Kidney (tissue), 14 donors: Measurements from ENCODE around the gene ERVV-1. TPM values are rescaled to one million over a fixed set of nuclear protein-coding genes. Genes with fewer than 3 reads are reported as not detected.

Source experiments
- DNase-seq, 5 donors: peaks; one replicate each; pipeline ENCODE4 v3.0.0-alpha.2; 2013 to 2020
- FAIRE-seq: peaks from 2 replicates; lab custom pipeline; 2012; peaks lifted over from hg19 to GRCh38; lab: Jason Lieb, UNC
- H3K27ac ChIP-seq, 2 donors: one replicate each; pipeline ENCODE4 v1.7.0; 2013; ENCODE audit warnings: low read depth in 2 of 2, low read length in 2 of 2, inconsistent platforms in 1 of 2
- H3K27me3 ChIP-seq: one replicate; pipeline ENCODE4 v1.7.1; 2013; ENCODE audit warnings: low read length, inconsistent platforms; ENCODE audit not compliant: control insufficient read depth, insufficient read depth
- H3K36me3 ChIP-seq, 3 donors: one replicate each; pipeline versions ENCODE4 v1.7.0 to v1.7.1; 2013; ENCODE audit warnings: low read length in 3 of 3, control low read depth in 1 of 3, inconsistent platforms in 1 of 3; ENCODE audit not compliant: insufficient read depth in 3 of 3, control insufficient read depth in 2 of 3
- H3K4me1 ChIP-seq, 3 donors: one replicate each; pipeline versions ENCODE4 v1.7.0 to v1.7.1; 2013; ENCODE audit warnings: low read length in 3 of 3, inconsistent platforms in 1 of 3, low read depth in 1 of 3; ENCODE audit not compliant: control insufficient read depth in 2 of 3, insufficient read depth in 2 of 3
- H3K4me3 ChIP-seq, 3 donors: one replicate each; pipeline versions ENCODE4 v1.7.0 to v1.8.1; 2013; ENCODE audit warnings: low read length in 3 of 3, control low read depth in 1 of 3, inconsistent platforms in 1 of 3
- H3K9ac ChIP-seq, 3 donors: one replicate each; pipeline versions ENCODE4 v1.7.0 to v1.7.1; 2013; ENCODE audit warnings: low read length in 3 of 3, control low read depth in 1 of 3, inconsistent platforms in 1 of 3
- H3K9me3 ChIP-seq, 3 donors: one replicate each; pipeline versions ENCODE4 v1.7.0 to v1.7.1; 2013; ENCODE audit warnings: low read length in 3 of 3, control low read depth in 1 of 3, inconsistent platforms in 1 of 3; ENCODE audit not compliant: control insufficient read depth in 2 of 3, insufficient read depth in 1 of 3
- intact Hi-C: fragments of 100-400 bp; cut with DNase I; formaldehyde crosslinking; loops from one replicate; pipeline ENCODE4 v1.11.1; 2022
- polyA plus RNA-seq: library from polyadenylated mRNA; stranded (reverse); fragments of 350-450 nt; fragmentation: Illumina TruSeq; extraction: RNeasy Lipid Tissue Mini Kit (QIAGEN cat#74804); gene quantifications from one replicate; pipeline ENCODE4 v1.2.3, GENCODE V29; 2014; ENCODE audit warnings: low read depth, low replicate concordance; ENCODE audit not compliant: insufficient read depth
- total RNA-seq: library from RNA; stranded (reverse); fragmentation: NEBNext Ultra II Directional; extraction: Animal tissue kit (Norgen Biotek cat#: 25700); gene quantifications from one replicate; pipeline ENCODE4 v1.2.1, GENCODE V29; 2021
- TF ChIP-seq, protein P1 (sequence below): IDR thresholded peaks from 3 replicates; pipeline ENCODE4 v1.5.1; 2012; ENCODE audit warnings: mild to moderate bottlenecking, moderate library complexity, borderline replicate concordance; ENCODE audit not compliant: insufficient read depth; ENCODE audit errors: extremely low read depth
- donor health status: control.
- donor health status: control.
- donor health status: control.
- donor health status: control.
- donor health status: control.
- donor health status: DM: yes; HTN: yes; CAD: no.
- donor health status: Normal renal cell carcinoma (clear cell type).

ERVV-1 gene
- total and polyA plus RNA-seq, 2 donors from 2014 or later: not detected

DNA sequence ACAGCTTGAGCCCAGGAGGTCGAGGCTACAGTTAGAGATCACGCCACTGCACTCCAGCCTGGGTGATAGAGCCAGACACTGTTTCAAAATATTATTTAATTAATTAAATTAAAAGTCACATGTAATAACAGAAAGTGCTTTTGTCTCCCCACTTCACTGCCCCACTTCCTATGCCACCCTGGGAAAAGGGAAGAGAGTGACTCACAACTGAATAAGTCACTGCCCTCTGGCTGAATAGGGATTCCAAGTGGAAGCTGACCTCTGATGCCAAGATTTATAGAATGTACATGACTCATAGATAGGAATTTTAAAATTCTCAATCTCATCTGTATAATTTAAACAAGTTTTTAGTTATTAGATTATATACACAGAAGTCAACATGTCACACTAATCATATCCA is 22.2 kb upstream of the ERVV-1 start:
- Histone ChIP-seq H3K36me3 (peaks cover 0 to under 1% (median 0%) of the 10 kb centered on the region in 3 donors), H3K4me3 (no peak overlapping the region), H3K27me3 (no peaks in the 10 kb centered on the region), H3K4me1 (peaks cover 0 to 7% (median 0%) of the 10 kb centered on the region in 3 donors), H3K9ac (no peak overlapping the region), H3K27ac (no peak overlapping the region), H3K9me3 (no peaks in the 10 kb centered on the region)
- intact Hi-C loops: no loop called here
- DNase-seq (no peak), FAIRE-seq (no peak)
- TF ChIP-seq, protein P1, sequence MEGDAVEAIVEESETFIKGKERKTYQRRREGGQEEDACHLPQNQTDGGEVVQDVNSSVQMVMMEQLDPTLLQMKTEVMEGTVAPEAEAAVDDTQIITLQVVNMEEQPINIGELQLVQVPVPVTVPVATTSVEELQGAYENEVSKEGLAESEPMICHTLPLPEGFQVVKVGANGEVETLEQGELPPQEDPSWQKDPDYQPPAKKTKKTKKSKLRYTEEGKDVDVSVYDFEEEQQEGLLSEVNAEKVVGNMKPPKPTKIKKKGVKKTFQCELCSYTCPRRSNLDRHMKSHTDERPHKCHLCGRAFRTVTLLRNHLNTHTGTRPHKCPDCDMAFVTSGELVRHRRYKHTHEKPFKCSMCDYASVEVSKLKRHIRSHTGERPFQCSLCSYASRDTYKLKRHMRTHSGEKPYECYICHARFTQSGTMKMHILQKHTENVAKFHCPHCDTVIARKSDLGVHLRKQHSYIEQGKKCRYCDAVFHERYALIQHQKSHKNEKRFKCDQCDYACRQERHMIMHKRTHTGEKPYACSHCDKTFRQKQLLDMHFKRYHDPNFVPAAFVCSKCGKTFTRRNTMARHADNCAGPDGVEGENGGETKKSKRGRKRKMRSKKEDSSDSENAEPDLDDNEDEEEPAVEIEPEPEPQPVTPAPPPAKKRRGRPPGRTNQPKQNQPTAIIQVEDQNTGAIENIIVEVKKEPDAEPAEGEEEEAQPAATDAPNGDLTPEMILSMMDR: no peak

DNA sequence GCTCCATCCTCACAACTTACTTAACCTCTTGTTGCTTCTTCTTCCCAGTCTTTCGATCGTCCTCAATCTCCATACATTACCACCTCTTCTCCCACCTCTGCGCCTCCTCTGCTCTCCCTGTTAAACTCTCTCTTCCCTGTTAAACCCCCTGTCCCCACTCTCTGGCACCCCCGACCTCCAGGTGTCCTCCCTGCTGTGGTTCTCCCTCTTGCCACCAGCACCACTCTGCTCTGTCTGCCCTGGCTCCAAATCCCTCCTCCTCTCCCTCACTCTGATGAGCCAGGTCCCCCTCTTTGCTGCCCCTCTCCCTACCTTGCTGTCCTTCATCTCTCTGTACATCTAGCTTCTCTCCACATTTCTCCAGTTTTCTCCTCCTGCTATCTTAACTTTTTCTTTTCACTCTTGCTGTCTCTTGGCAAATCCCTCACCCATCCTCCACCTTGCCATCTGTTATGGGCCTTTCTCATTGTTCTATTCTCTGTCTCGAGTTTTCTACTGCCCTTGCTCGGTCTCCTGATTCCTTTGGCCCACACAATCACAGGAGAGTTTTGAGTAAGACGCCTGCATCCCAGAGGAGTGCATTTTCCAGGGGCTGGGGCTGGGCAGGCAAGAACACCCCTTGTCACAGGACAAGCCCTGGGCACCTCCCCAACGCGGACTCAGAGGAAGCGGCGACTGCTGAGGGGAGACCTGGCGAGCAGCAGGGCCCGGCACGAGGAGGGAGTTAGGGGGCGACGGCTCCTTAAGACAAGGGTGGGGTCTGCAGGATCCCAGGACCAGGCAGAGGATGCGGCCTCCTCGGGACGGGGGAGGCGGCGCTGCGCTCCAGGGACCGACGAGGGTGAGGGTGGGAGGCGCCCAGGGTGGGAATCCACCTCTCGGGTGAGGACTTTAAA is 21.4 kb upstream of the ERVV-1 start:
- H3K9ac ChIP-seq: peak overlapping the region in 2 of 3 donors; percentile 18 to 61
- DNase-seq (peak; percentile 21 to 72 (median 36)), FAIRE-seq (no peak)
- TF ChIP-seq, protein P1: no peak
- no peaks in the 10 kb centered on the region for H3K27me3 ChIP-seq
- intact Hi-C loops: no loop called here
- no peaks in the 10 kb centered on the region for H3K9me3 ChIP-seq
- H3K4me1 ChIP-seq: peaks cover 0 to 7% (median 0%) of the 10 kb centered on the region in 3 donors
- H3K4me3 ChIP-seq: peak overlapping the region; percentile 64 to 75 (median 73)
- no peaks in the 10 kb centered on the region for H3K36me3 ChIP-seq
- H3K27ac ChIP-seq: no peak overlapping the region

DNA sequence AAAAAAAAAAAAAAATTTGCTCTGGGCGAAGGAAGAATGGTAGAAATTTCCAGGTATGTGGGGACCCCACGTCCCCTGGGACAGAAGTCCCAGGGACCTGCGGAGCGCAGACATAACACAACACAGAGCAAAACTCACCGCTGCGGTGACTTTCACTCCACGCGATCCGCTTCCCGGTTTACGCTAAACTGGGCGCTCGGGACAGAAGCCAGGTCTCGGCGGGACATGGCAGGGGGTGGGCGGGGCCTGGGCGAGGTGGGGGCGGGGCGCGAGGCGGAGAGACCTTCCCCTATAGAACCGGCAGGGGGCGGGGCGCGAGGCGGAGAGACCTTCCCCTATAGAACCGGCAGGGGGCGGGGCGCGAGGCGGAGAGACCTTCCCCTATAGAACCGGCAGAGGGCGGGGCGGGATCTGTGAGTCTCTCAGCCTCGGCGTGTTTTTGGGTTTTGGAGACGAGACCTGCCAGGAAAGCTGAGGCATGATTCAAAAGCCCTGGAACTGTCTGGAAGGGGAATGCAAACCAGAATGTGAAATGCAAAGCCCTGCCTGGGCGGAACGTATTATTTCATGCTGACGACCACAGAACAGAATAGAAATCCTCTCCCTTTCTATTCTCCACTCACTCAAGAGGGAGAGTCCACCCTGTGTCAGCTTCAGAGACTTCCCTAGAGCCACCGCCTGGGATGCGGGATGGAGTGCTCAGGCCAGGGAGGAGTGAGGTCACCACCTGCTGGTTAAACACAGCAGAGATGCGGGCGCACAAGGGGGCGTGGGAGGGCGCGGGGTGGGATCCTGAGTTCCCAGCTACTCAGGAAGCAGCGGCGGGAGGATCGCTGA is 20.2 kb upstream of the ERVV-1 start:
- DNase-seq (peak; percentile 83 to 93 (median 87)), FAIRE-seq (no peak)
- H3K27me3 ChIP-seq: no peaks in the 10 kb centered on the region
- peak overlapping the region in 1 of 2 donors; percentile 53 for H3K27ac ChIP-seq
- intact Hi-C loops: no loop called here
- TF ChIP-seq, protein P1: peak; percentile 38
- H3K4me1 ChIP-seq: peaks cover 0 to 7% (median 0%) of the 10 kb centered on the region in 3 donors
- peak overlapping the region; percentile 67 to 78 (median 75) for H3K4me3 ChIP-seq
- H3K9me3 ChIP-seq: no peaks in the 10 kb centered on the region
- no peaks in the 10 kb centered on the region for H3K36me3 ChIP-seq
- peak overlapping the region in 2 of 3 donors; percentile 57 to 69 for H3K9ac ChIP-seq
